Measurements from ENCODE around the gene OIT3.

- TF ChIP-seq CTCF (IDR thresholded peaks at IDR 0.05) (no peak), ZFX (IDR thresholded peaks at IDR 0.05; ENCODE audit: borderline replicate concordance) (no peak)
These were observed 88.5 kb downstream of the OIT3 start for GRCh38 chr10:72981882-72982529.

Measured in 22Rv1 (cell line).